ENCODE results near the gene EI24.

Gene EI24

GRCh38 chr11:125588505-125588904 lies 19.2 kb downstream of the EI24 start:
- Histone ChIP-seq H3K4me2 (ENCODE audit: low read length) (no peak overlapping the region), H3K27me3 (ENCODE audit: control insufficient read depth, low read length) (no peaks in the 10 kb centered on the region)
- TF ChIP-seq EZH2phosphoT487 (IDR thresholded peaks at IDR 0.05; ENCODE audit: borderline replicate concordance, low read length), result no peak
- no peak for TF ChIP-seq CTCF (IDR thresholded peaks at IDR 0.05; ENCODE audit: low read depth, low read length, poor library complexity, severe bottlenecking)

GRCh38 chr11:125591649-125592304 lies 22.5 kb downstream of the EI24 start:
- Histone ChIP-seq H3K79me2 (ENCODE audit: control insufficient read depth, low read length) (peaks cover 55% of the 10 kb centered on the region), H3K27ac (ENCODE audit: low read depth, low read length) (peak overlapping the region; percentile 66), H3K27me3 (ENCODE audit: control insufficient read depth, low read length) (no peaks in the 10 kb centered on the region)

More at GRCh38 chr11:125588505-125588904, 19.2 kb downstream of the EI24 start:
- Histone ChIP-seq H3K27ac (ENCODE audit: low read depth, low read length) (no peak overlapping the region), H3F3A (ENCODE audit: control insufficient read depth, insufficient read depth) (peaks cover 5% of the 10 kb centered on the region; the same call in 1 of the 2 replicates), H3K36me3 (ENCODE audit: control insufficient read depth, low read length) (peaks cover 20% of the 10 kb centered on the region), H3K4me1 (ENCODE audit: control insufficient read depth, low read length) (peaks cover 7% of the 10 kb centered on the region), H4K20me1 (ENCODE audit: control insufficient read depth, insufficient read depth, low read depth, low read length) (no peaks in the 10 kb centered on the region), H3K79me2 (ENCODE audit: control insufficient read depth, low read length) (peaks cover 22% of the 10 kb centered on the region), H3K4me3 (ENCODE audit: low read length) (no peak overlapping the region), H3K9me2 (replicated peaks; ENCODE audit: control insufficient read depth, low read length) (no peaks in the 10 kb centered on the region), H3K9me3 (ENCODE audit: control insufficient read depth, insufficient read depth, low read length) (no peaks in the 10 kb centered on the region)

GRCh38 chr11:125592305-125593113 lies 23.2 kb downstream of the EI24 start, which contains the start of gene STT3A:
STT3A (plus strand) TSS chr11:125592852; CDS start chr11:125595916, 3,064 bp downstream.
- Histone ChIP-seq H3K4me3 (ENCODE audit: low read length) (peak within 1 kb of the TSS; percentile 92), H3F3A (ENCODE audit: control insufficient read depth, insufficient read depth) (no peaks in the 10 kb centered on the region), H3K79me2 (ENCODE audit: control insufficient read depth, low read length) (peaks cover 62% of the 10 kb centered on the region), H3K27me3 (ENCODE audit: control insufficient read depth, low read length) (no peaks in the 10 kb centered on the region), H3K4me2 (ENCODE audit: low read length) (peak within 1 kb of the TSS; percentile 74), H3K27ac (ENCODE audit: low read depth, low read length) (peak within 1 kb of the TSS; percentile 69), H3K4me1 (ENCODE audit: control insufficient read depth, low read length) (peaks cover 29% of the 10 kb centered on the region), H3K9me2 (replicated peaks; ENCODE audit: control insufficient read depth, low read length) (no peaks in the 10 kb centered on the region), H3K9me3 (ENCODE audit: control insufficient read depth, insufficient read depth, low read length) (no peaks in the 10 kb centered on the region), H3K36me3 (ENCODE audit: control insufficient read depth, low read length) (peaks cover 34% of the 10 kb centered on the region), H4K20me1 (ENCODE audit: control insufficient read depth, insufficient read depth, low read depth, low read length) (no peaks in the 10 kb centered on the region)
- TF ChIP-seq EZH2phosphoT487 (IDR thresholded peaks at IDR 0.05; ENCODE audit: borderline replicate concordance, low read length), result no peak
- no peak for TF ChIP-seq CTCF (IDR thresholded peaks at IDR 0.05; ENCODE audit: low read depth, low read length, poor library complexity, severe bottlenecking)

More at GRCh38 chr11:125591649-125592304, 22.5 kb downstream of the EI24 start:
- H4K20me1 ChIP-seq (ENCODE audit: control insufficient read depth, insufficient read depth, low read depth, low read length), result no peaks in the 10 kb centered on the region
- H3K4me3 ChIP-seq (ENCODE audit: low read length), result peak overlapping the region; percentile 91
- peak overlapping the region; percentile 70 for H3K4me2 ChIP-seq (ENCODE audit: low read length)
- no peak for TF ChIP-seq EZH2phosphoT487 (IDR thresholded peaks at IDR 0.05; ENCODE audit: borderline replicate concordance, low read length)
- TF ChIP-seq CTCF (IDR thresholded peaks at IDR 0.05; ENCODE audit: low read depth, low read length, poor library complexity, severe bottlenecking), result no peak
- H3K36me3 ChIP-seq (ENCODE audit: control insufficient read depth, low read length), result peaks cover 27% of the 10 kb centered on the region
- no peaks in the 10 kb centered on the region; the same call in 1 of the 2 replicates for H3F3A ChIP-seq (ENCODE audit: control insufficient read depth, insufficient read depth)
- H3K4me1 ChIP-seq (ENCODE audit: control insufficient read depth, low read length), result peaks cover 29% of the 10 kb centered on the region
- no peaks in the 10 kb centered on the region for H3K9me2 ChIP-seq (replicated peaks; ENCODE audit: control insufficient read depth, low read length)
- no peaks in the 10 kb centered on the region for H3K9me3 ChIP-seq (ENCODE audit: control insufficient read depth, insufficient read depth, low read length)

All from DOHH2 (cell line).